Measurements from ENCODE around the gene ST3GAL4.

ST3GAL4 gene

DNA sequence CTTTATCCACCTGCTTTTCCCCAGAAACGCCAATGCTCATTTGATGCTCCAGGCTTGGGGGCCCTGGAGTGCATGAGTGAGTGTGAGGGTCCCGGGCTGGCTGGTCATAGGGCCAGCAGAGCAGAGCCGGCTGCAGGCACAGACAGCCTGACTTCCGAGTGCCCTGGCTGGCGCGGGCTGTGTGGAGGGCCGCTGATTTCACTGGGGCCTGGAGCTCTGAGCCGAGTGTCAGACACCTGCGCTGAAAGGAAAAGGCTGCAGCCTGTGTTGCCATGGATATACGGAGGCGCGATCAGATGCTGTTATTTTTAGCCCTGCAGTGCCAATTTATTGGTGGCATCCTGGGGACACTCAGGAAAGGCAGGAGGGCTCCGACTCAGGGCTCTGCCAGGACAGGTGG is 87.6 kb downstream of the ST3GAL4 start:
- no peak for DNase-seq (ENCODE audit: low read depth in 2 of 2)

DNA sequence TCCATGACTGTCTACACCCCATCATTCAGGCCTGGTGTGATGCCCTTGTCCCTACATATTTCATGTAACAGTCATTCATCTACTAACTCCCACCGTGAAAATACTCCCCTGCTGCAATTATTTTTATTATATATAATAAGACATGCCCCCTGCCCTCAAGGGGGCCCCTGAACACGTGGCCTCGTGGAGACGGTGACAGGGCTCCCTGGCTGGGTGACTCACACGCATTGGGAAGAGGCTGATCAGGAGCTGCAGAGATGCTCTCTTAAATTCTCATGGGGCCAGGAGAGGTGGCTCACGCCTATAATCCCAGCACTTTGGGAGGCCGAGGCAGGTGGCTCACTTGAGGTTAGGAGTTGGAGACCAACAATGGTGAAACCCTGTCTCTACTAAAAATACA is 88.6 kb downstream of the ST3GAL4 start:
- DNase-seq (ENCODE audit: low read depth in 2 of 2), result no peak

DNA sequence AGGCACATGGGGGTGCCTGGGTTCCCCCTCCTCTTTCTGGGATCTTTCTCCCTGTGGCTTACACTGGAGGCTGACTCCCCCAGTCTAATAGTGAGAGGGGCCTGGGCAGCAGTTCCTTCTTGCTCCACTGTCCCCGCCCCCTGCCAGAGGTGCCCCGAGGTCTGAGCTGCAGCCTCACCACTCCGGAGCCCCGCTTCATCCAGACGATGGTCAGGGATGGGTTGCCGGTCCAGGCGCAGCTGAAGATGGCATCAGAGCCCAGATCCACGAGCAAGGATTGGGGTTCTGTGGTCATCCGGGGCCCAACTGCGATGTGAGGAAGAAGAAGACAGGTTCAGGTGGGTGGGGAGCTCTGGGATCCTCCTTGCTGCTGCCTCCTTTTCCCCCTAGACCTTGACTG is 91.1 kb downstream of the ST3GAL4 start:
- DNase-seq (ENCODE audit: low read depth in 2 of 2), result no peak

DNA sequence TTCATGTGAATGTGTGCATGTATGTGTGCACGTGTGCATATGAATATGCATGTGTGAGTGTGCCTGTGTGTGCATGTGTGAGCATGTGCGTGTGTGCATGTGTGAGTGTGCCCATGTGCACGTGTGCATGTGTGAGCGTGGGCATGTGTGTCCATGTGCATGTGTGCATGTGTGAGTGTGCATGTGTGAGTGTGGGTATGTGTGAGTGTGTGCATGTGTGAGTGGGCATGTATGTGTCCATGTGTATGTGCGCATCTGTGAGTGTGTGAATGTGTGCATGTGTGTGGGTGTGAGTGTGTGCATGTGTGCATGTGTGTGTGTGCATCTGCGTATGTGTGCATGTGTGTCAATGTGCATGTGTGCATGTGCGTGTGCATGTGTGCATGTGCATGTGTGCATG is 94.7 kb downstream of the ST3GAL4 start:
- no peak for DNase-seq (ENCODE audit: low read depth in 2 of 2)

DNA sequence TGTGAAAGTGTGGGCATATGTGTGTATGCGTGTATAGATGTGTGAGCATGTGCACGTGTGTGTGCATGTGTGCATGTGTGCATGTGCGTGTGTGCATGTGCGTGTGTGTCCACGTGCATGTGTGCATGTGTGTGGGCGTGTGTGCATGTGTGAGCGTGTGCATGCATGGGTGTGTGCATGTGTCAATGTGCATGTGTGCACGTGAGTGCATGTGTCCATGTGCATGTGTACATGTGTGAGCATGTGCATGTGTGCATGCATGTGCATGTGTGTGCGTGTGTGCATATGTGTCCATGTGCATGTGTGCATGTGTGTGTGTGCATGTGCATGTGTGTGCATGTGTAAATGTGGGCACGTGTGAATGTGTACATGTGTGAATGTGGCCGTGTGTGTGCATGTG is 95.3 kb downstream of the ST3GAL4 start:
- DNase-seq (ENCODE audit: low read depth in 2 of 2), result no peak

DNA sequence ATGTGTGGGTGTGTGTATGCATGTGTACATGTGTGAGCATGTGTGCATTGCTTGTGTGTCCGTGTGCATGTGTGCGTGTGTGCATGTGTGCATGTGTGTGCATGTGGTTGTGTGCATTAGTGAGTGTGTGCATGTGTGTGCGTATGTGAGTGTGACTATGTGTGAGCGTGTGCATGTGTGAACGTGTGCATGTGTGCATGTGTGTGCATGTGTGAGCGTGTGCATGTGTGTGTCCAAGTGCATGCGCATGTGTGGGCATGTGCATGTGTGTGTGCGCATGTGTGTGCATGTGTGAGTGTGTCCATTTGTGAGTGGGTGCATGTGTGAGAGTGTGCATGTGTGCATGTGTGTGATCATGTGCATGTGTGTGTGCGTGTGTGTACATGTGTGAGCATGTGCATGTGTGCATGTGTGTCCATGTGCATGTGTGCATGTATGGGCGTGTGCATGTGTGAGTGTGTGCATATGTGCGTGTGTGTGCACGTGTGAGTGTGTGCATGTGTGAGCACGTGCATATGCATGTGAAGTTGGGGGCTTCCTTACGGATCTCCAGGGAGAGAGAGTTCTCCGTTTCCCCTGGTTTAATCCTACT is 95.8 kb downstream of the ST3GAL4 start:
- no peak for DNase-seq (ENCODE audit: low read depth in 2 of 2)

DNA sequence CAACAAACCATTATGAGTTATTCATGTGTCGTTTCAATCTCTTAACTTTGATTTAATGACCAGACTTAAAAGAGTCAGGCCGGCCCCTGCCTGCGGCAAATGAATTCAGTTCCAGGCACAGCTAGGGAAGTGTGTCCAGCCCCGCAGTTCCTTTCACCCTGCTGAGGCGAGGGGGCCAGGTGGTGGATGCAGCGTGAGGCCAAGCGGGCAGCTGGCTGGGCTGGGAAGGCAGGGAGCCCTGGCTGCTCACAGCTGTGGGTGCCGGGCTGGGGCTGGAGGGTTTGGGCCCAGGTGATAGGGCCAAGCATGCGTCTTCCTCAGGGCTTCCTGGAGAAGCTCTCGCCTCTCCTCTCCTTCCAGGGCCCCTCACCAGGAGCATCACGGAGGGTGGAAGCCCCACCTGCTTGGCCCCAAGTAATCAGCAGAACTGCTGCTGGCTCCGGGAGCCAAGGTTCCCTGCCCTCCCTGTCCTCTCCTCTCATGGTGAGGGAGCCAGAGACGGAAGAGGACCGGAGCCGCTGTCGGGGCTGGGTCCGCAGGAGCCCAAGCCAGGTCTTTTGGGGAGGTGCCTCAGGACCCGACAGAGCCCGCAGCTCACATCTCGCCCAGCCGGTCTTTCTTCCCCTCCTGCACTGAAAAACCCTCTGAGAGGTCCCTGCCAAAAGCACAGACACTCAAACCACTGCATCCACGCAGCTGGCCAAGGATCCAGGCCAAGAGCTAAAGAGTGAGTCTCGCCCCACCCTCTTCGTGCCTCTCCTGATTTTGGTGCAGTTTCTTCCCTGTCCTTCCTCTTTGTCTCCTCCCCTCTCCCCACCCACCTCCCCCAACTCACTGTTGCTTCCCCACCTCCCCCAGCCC is 97.0 kb downstream of the ST3GAL4 start:
- DNase-seq (ENCODE audit: low read depth in 2 of 2), result no peak

DNA sequence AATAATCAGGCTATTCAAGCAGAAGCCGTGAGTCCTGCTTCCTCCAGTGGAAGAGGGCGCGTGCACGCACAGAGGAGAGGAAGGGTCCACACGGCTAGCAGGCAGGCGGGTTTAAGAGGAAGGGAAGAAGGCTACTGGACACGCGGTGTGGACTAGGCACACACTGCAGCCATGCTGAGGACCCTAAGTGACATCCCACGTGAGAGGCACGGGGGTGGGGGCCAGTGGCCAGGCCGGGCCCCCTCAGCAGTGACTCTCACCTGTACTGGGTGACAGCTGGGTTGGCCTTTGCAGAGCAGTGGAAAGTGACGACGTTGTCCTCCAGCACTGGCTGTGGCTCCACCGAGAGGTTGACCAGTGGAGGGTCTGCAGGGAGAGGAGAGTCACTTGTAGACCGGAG is 100.6 kb downstream of the ST3GAL4 start:
- no peak for DNase-seq (ENCODE audit: low read depth in 2 of 2)

DNA sequence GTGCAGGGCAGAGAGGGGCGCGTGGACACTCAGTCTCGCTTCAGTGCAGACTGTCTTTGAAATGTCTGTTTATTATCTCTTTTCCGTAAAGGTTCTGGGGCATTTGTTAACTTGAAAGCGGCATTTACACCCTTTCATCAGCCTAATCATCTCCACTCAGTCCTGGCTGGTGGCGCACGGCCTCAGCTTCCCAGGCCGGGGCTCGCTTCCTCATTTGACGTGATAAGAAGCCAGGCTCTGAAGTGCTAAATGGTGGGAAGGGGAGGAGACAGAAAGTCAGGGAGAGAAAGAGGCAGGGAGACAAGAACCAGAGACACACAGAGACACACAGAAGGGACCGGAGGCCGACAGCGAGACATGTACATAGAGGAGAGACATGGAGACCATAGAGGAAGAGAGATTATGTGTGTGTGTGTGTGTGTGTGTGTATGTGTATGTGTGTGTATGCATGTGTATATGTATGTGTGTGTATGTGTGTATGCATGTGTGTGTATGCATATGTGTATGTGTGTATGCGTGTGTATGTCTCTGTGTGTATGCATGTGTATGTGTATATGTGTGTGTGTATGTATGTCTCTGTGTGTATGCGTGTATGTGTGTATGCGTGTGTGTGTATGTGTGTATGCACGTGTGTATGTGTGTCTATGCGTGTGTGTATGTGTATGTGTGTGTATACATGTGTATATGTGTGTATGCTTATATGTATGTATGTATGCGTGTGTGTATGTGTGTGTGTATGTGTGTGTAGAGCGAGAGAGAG is 101.5 kb downstream of the ST3GAL4 start:
- no peak for DNase-seq (ENCODE audit: low read depth in 2 of 2)

DNA sequence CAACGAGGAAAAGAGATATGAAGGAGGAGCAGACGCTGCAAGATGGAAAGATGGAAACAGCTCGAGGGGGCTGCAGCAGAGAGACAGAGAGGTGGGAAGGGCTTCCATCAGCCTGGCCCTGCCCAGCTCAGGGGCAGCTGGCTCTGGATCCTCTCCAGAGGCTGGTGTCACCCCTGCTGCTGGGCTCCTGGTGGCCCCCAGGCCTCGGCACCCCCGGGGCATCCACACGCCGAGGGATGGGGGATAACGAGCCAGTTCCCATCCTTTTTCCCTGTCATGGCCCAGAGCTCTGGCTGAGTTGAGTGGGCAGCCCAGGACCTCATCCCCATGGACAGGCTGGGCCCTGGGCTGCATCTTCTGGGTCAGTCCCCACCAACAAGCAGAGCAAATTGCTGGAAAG is 102.3 kb downstream of the ST3GAL4 start:
- no peak for DNase-seq (ENCODE audit: low read depth in 2 of 2)

DNA sequence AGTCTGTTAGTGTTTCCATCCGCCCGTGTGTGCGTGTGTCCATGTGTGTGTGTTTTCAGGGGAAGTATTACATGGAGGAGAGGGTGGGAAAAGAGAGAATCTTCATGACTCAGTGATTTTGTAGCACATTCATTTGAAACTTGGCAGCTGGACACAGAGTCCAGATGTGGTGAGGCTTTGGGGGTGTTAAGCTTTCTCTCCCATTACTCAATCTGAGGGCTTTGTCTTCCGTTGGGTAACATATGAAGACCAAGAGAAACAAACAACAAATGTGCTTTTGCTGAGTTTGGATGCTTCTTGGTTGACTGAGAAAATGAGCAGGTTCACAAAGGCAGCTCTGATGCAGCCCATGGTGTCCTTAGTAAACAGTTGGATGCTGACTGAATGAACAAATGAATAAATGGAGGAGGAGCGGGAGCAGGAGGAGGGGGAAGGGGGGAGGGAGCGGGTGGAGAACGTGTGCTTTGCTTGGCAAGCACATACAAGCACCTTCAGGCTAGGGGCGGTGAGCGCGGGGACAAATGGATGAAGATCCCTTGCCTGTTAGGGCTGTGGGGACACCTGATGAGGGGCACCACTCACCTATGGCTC is 104.3 kb downstream of the ST3GAL4 start:
- DNase-seq (ENCODE audit: low read depth in 2 of 2), result no peak

DNA sequence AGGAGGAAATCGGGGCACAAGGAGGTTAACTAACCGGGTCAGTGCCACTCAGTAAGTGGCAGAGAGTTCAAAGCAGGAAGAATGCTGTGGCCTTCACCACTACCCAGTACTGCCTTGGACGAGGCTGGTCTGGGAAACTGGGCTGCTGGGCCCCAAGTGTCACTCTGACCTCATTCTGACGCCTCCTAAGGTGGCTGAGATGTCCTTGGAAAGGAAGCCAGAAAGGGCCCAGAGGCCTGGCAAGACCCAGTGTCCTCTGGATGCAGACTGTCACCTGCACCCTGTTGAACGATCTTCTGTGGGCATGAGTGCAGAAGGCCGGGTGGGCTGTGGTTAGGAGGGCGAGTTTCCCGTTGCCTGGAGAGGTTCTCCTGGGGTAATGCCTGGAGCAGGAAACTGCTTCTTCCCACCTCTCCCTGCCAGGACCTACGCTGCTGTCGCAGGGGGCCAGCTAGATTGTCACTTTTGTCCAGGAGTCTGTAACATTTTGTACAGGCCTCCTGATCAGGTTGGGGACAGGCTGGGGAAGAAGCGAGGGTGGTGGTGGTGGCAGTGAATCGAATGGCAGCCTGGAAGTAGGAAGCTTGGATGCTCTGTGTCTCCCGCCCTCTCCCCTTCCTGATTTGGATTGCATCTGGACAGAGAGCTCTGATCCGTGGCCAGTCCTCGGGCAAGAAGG is 105.1 kb downstream of the ST3GAL4 start:
- DNase-seq (ENCODE audit: low read depth in 2 of 2), result no peak

DNA sequence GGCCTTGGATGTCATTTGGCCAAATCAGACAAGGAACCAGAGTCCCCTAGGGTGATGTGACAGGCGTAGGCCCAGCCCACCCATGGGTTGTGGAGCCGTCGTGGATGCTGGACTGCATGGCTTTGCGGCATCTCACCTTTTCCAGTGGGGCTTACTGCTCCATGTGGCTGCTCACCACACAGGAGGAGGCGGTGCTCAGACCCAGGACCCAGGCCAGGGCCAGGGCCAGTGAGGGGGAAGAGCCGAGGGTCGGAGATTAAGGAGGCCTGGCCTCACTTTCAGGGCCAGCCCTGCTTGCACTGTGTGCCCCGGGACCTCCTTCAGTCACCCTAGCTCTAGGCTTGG is 105.6 kb downstream of the ST3GAL4 start:
- DNase-seq (ENCODE audit: low read depth in 2 of 2), result no peak

DNA sequence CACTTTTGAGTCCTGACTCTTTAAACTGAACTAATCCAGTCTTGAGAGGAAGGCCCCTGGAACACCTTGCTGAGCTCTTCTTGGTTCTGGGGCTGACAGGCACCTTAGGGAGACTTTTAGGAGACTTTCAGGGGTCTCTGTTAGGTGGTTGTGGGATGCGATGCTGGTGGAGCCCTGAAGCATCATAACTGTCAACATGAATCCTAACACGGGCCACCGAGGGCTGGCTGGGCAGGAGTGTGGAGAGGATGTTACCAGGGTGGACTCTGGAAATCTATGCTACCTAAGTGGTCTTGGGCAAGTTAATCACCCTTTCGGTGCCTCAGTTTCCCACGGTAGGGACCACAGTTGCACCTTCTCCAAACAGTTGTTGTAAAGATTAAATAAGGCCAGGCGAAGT is 106.5 kb downstream of the ST3GAL4 start:
- no peak for DNase-seq (ENCODE audit: low read depth in 2 of 2)

DNA sequence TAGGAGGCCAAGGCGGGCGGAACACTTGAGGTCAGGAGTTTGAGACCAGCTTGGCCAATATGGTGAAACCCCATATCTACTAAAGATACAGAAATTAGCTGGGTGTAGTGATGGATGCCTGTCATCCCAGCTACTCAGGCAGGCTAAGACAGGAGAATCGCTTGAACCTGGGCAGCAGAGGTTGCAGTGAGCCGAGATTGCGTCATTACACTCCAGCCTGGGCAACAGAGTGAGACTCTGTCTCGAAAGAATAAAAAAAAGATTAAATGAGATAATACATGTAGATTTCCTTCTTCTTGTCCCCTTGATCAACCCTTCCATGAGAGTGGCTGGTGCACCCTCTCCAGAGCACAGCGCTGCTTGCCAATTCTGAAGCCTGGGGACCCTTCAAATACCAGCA is 106.9 kb downstream of the ST3GAL4 start:
- no peak for DNase-seq (ENCODE audit: low read depth in 2 of 2)

All from stimulated activated CD4-positive, alpha-beta T cell treated with anti-CD3 and anti-CD28 coated beads, Interleukin-1b, Interleukin-23, amount 100 ng/mL, for 4 hours (primary cell).